Esophagus muscularis mucosa (tissue), 4 donors: ENCODE measurements around the gene MYO16. TPM values are rescaled to one million over a fixed set of nuclear protein-coding genes. Genes with fewer than 3 reads are reported as not detected.

Experiments used
- DNase-seq: peaks from one replicate; pipeline ENCODE4 v3.0.0-alpha.2; 2017; ENCODE audit errors: extremely low spot score
- H3K27ac ChIP-seq, 4 donors: fragments of 200-600 bp; sonication (generic); replicated peaks in 1 of 4; 1 replicate in 3 of 4; 2 replicates in 1 of 4; pipeline ENCODE4 v1.5.1; 2016 to 2019; ENCODE audit warnings: mild to moderate bottlenecking in 1 of 4
- H3K27me3 ChIP-seq, 4 donors: fragments of 200-600 bp; sonication (generic); one replicate each; pipeline versions ENCODE4 v1.5.1 to v1.6.0; 2016 to 2019
- H3K36me3 ChIP-seq, 4 donors: fragments of 200-600 bp; sonication (generic); one replicate each; pipeline ENCODE4 v1.5.1; 2016 to 2019
- H3K4me1 ChIP-seq, 4 donors: fragments of 200-600 bp; sonication (generic); one replicate each; pipeline ENCODE4 v1.5.1; 2016 to 2019
- H3K4me3 ChIP-seq, 4 donors: fragments of 200-600 bp; sonication (generic); 1 replicate in 2 of 4; 2 replicates in 2 of 4; pipeline ENCODE4 v1.5.1; 2016 to 2019; ENCODE audit warnings: mild to moderate bottlenecking in 4 of 4, moderate library complexity in 1 of 4
- H3K9me3 ChIP-seq, 4 donors: fragments of 200-600 bp; sonication (generic); 1 replicate in 3 of 4; 2 replicates in 1 of 4; pipeline ENCODE4 v1.5.1; 2016 to 2019
- EP300 ChIP-seq: sonication (generic); formaldehyde crosslinking; IDR thresholded peaks from one replicate; pipeline ENCODE4 v1.6.1; 2017; ENCODE audit warnings: antibody characterized with exemption
- POLR2A ChIP-seq: fragments of 450-650 bp; IDR thresholded peaks from one replicate; pipeline ENCODE4 v1.6.1; 2017; ENCODE audit warnings: antibody characterized with exemption, moderate library complexity, mild to moderate bottlenecking, low read depth
- POLR2AphosphoS5 ChIP-seq, 2 donors: sonication (generic); formaldehyde crosslinking; IDR thresholded peaks; one replicate each; pipeline ENCODE4 v1.6.1; 2017; ENCODE audit warnings: antibody characterized with exemption in 2 of 2
- WGBS: methylation state at CpG from one replicate; pipeline ENCODE4 v1.1.5; 2018; 5-methylcytosine and 5-hydroxymethylcytosine counted together
- intact Hi-C: fragments of 100-400 bp; cut with DNase I; formaldehyde crosslinking; loops from one replicate; pipeline ENCODE4 v1.15.1; 2023
- total RNA-seq, 4 donors: library from RNA; depleted of rRNA; stranded (reverse); fragments of >200 nt; gene quantifications; one replicate each; pipeline versions ENCODE4 v1.1.0 to v1.2.1, GENCODE V29; 2016
- TF ChIP-seq, protein P1 (sequence below), 3 experiments: fragments of 200-600 bp in 2 of 3; fragments of 450-650 bp in 1 of 3; sonication (generic) in 2 of 3; IDR thresholded peaks; one replicate each; pipeline ENCODE4 v1.5.1; 2017 to 2019; ENCODE audit warnings: antibody characterized with exemption in 3 of 3, mild to moderate bottlenecking in 2 of 3, moderate library complexity in 1 of 3

Gene MYO16
- total RNA-seq, 4 donors from 2014 or later = 1.2 to 3.7 (median 1.8) TPM

DNA sequence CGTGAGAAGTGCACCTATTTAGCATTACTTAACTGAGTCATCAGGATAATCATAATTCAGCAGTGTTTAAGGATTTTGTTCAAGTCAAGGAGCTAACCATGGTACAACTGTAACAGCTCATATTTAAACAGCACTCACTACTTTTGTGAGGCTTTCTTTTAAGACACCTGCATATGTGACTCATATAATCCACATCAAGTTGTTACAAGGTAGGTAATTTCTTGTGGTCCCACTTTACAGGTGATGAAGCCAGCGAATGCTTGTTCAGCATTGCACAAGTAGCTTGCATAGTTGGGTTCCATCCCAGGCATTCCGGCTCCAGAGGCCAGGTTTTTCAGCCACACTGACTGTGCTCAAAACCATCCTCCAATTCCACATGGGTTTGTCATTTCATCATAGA is 569.2 kb downstream of the MYO16 start:
- TF ChIP-seq POLR2AphosphoS5 (IDR thresholded peaks at IDR 0.05) (no peak), EP300 (no peak), POLR2A (no peak)
- TF ChIP-seq, protein P1, sequence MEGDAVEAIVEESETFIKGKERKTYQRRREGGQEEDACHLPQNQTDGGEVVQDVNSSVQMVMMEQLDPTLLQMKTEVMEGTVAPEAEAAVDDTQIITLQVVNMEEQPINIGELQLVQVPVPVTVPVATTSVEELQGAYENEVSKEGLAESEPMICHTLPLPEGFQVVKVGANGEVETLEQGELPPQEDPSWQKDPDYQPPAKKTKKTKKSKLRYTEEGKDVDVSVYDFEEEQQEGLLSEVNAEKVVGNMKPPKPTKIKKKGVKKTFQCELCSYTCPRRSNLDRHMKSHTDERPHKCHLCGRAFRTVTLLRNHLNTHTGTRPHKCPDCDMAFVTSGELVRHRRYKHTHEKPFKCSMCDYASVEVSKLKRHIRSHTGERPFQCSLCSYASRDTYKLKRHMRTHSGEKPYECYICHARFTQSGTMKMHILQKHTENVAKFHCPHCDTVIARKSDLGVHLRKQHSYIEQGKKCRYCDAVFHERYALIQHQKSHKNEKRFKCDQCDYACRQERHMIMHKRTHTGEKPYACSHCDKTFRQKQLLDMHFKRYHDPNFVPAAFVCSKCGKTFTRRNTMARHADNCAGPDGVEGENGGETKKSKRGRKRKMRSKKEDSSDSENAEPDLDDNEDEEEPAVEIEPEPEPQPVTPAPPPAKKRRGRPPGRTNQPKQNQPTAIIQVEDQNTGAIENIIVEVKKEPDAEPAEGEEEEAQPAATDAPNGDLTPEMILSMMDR (IDR thresholded peaks at IDR 0.05) = no peak
- H3K4me1 ChIP-seq = peaks cover 0 to 9% (median 1%) of the 10 kb centered on the region in 4 donors
- 81% methylated on average over 3 of the region's 3 CpGs for WGBS

DNA sequence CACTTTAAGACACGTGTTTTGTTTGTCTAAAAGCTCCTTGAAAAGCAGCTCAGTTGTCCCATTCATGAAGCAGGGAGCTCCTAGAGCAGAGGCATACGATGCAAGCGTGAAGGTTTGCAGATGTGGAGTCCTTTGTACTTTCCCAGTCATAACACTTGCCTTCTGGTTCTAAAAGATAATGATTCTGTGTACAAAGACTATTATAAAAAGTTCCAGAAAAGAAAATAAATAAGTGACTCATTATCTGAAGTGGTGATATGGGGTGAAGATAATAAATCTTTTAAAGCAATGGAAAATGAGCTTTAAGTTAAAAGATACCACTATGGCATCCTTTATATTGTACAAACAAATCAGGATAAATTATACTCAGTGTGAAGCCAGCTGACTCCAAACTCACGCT is 569.9 kb downstream of the MYO16 start:
- Histone ChIP-seq H3K27me3 (no peaks in the 10 kb centered on the region), H3K4me3 (no peak overlapping the region), H3K9me3 (no peaks in the 10 kb centered on the region), H3K36me3 (no peaks in the 10 kb centered on the region), H3K27ac (no peak overlapping the region), H3K4me1 (peaks cover 0 to 9% (median 1%) of the 10 kb centered on the region in 4 donors)
- intact Hi-C loops = loop anchor here (5.0 kb wide), 1 partner anchor 37 kb away; no protein-coding TSS in a partner anchor
- no peak for TF ChIP-seq POLR2A
- no peak for TF ChIP-seq EP300
- TF ChIP-seq, protein P1 (IDR thresholded peaks at IDR 0.05) = no peak
- 61% methylated on average over 4 of the region's 4 CpGs for WGBS
- no peak for DNase-seq

More for the DNA sequence above, 569.2 kb downstream of the MYO16 start:
- no peak for DNase-seq
- intact Hi-C loops = loop anchor here (5.0 kb wide), 1 partner anchor 36 kb away; no protein-coding TSS in a partner anchor
- H3K4me3 ChIP-seq = no peak overlapping the region
- no peaks in the 10 kb centered on the region for H3K9me3 ChIP-seq
- H3K27ac ChIP-seq = no peak overlapping the region
- H3K36me3 ChIP-seq = no peaks in the 10 kb centered on the region
- H3K27me3 ChIP-seq = no peaks in the 10 kb centered on the region

DNA sequence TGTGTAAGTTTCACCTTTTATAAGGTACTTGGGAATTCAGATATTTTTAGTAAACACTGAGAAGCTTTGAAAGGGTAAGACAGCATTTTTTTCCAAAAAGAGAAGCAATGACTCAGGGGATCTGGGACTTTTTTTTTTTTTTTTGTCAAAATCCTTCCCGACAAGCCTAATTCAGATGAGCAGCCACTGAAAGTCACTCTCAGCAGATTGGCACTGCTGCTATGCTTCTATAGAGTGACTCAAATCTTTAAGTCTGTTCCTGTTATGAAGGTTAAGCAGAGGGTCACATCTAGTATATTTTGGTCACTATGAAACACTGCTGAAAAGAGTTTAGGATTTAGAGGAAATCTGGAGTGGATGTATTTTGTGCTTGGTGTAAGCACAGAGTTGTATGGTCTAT is 571.1 kb downstream of the MYO16 start:
- Histone ChIP-seq H3K4me1 (peaks cover 0 to 9% (median 1%) of the 10 kb centered on the region in 4 donors), H3K9me3 (no peaks in the 10 kb centered on the region), H3K4me3 (no peak overlapping the region), H3K27ac (no peak overlapping the region), H3K36me3 (no peaks in the 10 kb centered on the region), H3K27me3 (no peaks in the 10 kb centered on the region)
- TF ChIP-seq POLR2AphosphoS5 (IDR thresholded peaks at IDR 0.05) = no peak
- WGBS = 32% methylated on average over 1 of the region's 1 CpG
- no peak for DNase-seq
- intact Hi-C loops = no loop called here

DNA sequence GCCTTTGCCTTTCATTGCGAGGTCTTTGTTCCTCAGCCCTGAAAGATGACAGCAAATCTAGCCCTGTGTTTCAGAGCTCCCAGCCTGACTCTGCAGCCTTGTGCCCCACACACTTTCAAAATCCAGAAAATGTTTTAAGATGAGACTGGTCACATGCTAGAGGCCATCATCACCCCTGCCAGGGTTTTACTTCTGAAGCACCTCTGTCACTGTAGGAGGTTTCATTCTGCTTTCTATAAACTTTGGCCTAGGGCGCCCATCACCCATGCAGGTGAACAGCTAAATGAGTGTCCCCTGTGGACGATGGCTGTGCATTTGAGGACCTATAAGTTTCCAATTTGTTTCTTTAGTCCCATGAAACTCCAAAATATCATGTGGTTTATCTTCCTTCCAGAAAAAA is 574.2 kb downstream of the MYO16 start:
- Histone ChIP-seq H3K4me3 (no peak overlapping the region), H3K27me3 (no peaks in the 10 kb centered on the region), H3K36me3 (no peaks in the 10 kb centered on the region), H3K27ac (no peak overlapping the region), H3K4me1 (peaks cover 0 to 8% (median 1%) of the 10 kb centered on the region in 4 donors), H3K9me3 (no peaks in the 10 kb centered on the region)
- TF ChIP-seq POLR2A = no peak
- no peak for TF ChIP-seq EP300
- TF ChIP-seq POLR2AphosphoS5 (IDR thresholded peaks at IDR 0.05) = no peak
- TF ChIP-seq, protein P1 (IDR thresholded peaks at IDR 0.05) = no peak
- 92% methylated on average over 3 of the region's 3 CpGs for WGBS
- DNase-seq = no peak
- intact Hi-C loops = no loop called here

DNA sequence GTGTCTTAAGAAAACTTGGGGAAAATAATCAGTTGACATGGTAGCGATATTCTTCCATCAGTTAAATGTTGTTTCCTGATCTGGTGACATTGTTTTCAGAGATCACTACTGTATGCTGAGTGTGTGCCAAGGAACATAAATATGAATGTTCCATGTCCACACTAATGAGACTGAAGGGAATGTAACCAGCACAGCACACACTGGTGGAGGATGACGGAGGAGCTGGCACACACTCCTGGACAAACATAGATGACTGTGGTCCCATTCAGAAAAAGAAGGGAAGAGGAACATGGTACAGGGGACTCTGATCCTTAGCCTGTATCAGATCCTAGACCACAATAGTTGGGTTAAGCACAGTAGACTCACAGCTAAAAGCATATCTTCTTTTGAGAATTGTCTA is 574.8 kb downstream of the MYO16 start:
- intact Hi-C loops = no loop called here
- no peaks in the 10 kb centered on the region for H3K27me3 ChIP-seq

More for the DNA sequence above, 574.8 kb downstream of the MYO16 start:
- H3K9me3 ChIP-seq = no peaks in the 10 kb centered on the region
- H3K4me1 ChIP-seq = peaks cover 0 to under 1% (median 0%) of the 10 kb centered on the region in 4 donors
- no peak overlapping the region for H3K4me3 ChIP-seq
- no peak overlapping the region for H3K27ac ChIP-seq
- WGBS = 82% methylated on average over 2 of the region's 2 CpGs
- H3K36me3 ChIP-seq = no peaks in the 10 kb centered on the region
- TF ChIP-seq, protein P1 (IDR thresholded peaks at IDR 0.05) = no peak
- TF ChIP-seq EP300 (no peak), POLR2A (no peak), POLR2AphosphoS5 (IDR thresholded peaks at IDR 0.05) (no peak)
- no peak for DNase-seq
